Stimulated activated CD8-positive, alpha-beta memory T cell treated with anti-CD3 and anti-CD28 coated beads, Interleukin-4, amount 100 ng/mL, for 48 hours (primary cell): Measurements from ENCODE around the gene CT83.

ENCODE experiments used
- DNase-seq: peaks from one replicate; pipeline ENCODE4 v3.0.0-alpha.2; 2020

The CT83 gene, protein sequence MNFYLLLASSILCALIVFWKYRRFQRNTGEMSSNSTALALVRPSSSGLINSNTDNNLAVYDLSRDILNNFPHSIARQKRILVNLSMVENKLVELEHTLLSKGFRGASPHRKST

DNA sequence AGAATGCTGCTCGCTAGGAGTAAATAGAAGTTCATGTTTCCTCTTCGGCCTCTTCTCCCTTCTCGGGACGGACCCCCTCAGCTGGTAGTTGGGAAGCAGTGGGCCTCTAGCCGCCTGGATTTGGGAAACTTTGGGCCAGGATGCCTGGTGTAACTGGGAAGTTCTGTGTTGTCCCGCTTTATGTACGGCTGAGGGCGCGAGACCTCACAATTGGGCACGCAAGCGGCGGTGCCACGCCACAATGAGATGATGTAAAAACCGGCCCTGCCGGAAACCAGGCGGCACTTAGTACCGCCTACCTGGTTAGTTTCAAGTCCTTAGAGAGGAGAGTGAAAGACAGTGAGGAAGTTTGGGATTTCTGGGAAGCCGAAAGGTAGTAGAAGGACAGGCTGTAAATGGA is at the start of gene CT83:
TSS of gene CT83 (minus strand) at position 155 of the 400 bp plus-strand sequence. CDS start at position 35, 120 bp downstream.
- no peak for DNase-seq

DNA sequence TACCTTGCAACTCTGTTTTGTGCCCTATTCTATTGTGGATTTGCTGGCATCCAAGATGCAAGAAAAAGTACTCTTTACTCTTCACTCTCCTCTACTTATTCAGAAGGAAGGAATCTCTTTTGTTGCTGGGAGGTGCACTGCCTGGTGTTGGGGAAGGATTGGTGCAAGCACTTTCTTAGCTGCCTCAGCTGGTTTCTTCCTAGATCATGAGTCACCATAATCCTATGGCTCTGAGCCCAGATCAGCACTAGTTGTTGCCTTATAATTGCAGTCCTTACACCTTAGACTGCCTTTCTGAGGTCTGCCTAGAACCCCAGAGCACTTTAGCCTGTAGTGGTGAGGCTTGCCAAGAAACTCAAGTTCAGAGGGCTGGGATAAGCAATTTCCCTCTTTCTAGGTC is 37.0 kb upstream of the CT83 start:
- no peak for DNase-seq

DNA sequence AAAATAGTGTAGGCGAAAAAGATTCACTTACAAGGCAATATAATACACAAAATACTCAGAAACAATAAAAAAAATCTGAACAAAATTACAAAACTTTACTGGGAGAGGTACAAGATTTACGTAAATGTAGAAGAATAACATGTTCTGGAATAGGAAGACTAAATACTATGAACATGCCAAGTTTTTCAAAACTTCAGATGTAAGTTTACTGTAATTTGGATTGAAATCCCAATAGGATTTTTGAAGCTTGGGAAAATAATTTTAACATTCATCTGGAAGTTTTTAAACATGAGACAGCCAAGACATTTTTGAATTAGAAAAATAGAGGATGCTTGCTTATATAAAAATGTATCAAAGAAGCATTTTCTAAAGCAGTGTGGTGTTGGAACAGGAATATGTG is 30.5 kb upstream of the CT83 start:
- DNase-seq: no peak

DNA sequence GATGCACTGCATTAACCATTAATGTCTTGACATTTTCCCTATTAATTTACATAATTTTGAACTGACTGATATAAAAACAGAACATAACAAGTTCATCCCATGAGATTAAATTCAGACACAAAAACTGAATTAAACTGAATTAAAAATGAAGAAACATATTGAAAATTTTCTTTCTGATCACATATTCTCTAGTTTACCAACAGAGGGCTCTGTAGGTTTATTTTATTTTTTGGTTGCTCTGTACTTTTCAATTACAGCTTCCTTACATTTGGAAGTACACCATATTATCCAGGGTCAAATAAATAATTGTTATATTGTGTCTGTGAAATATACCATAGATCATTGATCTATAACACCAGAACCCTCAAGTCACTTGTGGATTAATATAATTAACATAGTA is 27.3 kb upstream of the CT83 start:
- DNase-seq: no peak

DNA sequence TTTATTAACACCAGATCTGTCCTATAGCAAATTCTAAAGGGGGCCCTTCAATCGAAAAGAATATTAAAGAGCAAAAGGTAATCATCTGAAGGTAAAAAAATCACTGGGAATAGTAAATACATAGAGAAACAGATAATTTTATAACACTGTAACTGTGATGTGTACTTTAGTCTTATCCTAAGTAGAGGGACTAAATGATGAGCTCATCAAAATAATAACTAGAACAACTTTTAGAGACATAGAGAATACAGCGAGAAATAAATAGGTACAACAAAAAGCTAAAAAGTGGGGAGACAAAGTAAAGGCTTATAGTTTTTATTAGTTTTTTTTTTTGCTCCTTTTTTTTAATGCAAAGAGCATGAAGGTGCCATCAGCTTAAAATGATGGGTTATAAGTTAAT is 17.3 kb upstream of the CT83 start:
- DNase-seq: no peak

DNA sequence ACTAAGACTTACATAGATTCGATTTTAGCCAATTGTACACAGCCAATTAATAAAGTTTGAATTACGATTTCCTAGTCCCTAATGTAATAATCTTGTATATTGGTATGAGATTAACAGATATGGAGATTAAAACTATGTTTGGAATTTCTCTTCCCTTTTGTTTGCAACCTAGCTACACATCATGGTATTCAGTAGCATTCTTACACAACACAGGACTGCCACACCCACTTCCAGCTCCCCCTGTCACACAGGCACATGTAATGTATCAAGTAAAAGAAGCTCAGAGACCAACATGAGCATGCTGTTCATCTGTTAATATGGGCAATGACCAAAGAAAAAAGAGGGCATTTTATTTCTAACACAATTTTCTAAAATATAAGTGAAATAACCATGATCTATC is 13.6 kb downstream of the CT83 start:
- no peak for DNase-seq

DNA sequence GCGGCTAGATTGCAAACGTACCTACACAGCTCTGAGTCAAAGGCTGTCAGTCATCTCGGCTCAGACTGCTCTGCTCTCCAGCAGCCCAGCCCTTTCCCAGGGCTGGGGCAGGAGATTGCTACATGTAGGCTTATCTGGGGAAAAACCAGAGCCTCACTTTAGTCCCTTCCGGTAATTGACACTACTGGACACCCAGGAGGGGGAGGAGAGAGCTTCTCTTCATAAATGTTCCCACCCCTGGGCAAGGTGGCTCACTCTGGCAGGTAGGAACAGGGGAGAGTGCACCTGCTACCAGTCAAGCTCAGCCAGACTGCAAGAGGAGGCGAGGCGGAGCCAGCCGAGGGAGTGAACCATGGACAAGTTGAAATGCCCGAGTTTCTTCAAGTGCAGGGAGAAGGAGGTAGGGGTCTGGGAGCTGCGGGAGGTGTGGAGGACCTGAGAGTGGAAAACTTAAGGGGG is 26.4 kb downstream of the CT83 start, which contains the start of gene SLC6A14:
TSS of gene SLC6A14 (plus strand) at position 249 of the 459 bp plus-strand sequence. CDS start at position 353, 104 bp downstream.
- no peak for DNase-seq

DNA sequence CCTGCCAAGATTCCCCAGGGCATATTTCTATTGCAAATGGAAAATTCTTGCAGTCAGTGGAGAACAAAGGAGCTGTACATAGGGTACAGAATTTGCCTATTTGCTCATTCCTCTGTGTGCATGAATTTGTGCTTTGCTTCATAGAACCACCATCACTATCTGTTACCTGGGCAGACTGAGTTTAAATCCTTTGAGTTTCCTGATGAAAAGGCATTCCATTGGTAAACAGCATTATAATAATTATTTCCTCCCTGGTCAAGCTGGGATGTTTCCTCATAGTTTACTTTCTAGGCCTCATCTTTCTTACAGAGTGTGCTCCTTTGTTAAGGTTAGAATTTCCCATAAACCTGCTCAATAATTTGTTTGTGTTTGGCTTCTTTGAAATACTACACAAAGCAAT is 27.2 kb downstream of the CT83 start:
- no peak for DNase-seq

DNA sequence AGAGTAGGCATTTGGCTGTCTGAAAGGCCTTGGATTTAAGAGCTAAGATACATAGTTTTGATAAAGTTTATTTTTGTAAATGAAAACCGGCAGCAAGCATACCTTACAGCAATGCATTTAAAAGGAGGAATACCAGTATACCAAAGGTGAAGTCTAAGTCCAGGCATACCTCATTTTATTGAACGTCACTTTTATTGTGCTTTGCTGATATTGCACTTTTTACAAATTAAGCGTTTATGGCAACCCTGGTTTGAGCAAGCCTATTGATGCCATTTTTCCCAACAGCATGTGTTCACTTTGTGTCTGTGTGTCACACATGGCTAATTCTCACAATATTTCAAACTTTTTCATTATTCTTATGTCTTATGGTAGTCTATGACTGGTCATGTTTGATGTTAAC is 34.8 kb downstream of the CT83 start:
- no peak for DNase-seq

DNA sequence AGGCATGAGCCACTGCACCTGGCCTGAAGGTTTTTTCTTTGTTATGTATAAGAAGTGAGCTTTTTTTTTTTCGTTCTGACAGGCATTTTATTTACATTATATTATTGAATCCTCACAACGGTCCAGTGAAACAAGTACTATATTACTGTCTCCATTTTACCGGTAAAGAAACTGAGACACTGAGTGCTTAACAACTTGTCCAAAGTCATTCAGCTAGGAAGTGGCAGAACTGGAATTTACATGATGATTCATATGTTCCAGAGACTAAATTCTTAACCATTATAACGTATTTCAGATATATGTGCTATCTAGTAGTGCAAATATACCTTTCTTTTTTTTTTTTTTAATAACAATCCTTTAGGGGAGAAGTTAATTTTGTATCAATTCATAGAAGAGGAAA is 44.8 kb downstream of the CT83 start:
- DNase-seq: no peak

DNA sequence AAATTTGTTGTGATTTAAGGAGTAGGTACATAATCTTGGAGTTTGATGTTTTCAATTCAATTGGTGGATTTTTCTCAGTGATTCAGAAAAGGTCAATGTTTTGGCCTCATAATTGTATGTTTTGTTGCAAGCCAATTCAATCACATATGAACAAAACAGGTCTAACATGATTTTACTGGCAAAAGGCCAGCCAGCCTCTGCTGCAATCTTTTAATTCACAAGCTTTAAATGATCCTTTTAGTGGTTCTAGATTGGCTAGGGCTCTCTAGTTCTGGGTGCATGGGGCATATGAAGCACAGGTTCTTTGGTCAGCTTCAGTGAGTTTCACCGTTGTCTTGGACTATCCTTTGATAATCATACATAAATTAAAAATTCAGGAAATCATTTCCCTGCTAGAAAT is 45.6 kb downstream of the CT83 start:
- no peak for DNase-seq

DNA sequence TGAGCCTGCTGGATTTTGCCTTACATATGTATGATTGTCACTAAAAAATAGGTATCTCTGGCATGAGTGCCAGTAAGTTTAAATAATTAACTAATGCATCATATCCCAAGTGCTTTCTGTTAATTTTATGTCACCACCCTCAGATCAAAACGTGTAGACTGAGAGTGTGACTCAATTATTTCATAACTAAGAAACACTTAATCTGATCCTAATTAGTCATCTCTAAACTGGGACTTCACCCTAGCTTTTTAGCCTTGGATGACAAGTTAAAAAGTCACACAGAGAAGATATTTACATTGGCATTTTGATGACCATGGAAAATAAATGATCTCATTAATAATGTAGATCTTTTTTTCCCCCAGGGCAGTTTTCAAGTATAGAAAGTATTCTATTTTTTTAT is 49.5 kb downstream of the CT83 start:
- no peak for DNase-seq
